ENCODE results near the gene VMP1.

The VMP1 gene

DNA sequence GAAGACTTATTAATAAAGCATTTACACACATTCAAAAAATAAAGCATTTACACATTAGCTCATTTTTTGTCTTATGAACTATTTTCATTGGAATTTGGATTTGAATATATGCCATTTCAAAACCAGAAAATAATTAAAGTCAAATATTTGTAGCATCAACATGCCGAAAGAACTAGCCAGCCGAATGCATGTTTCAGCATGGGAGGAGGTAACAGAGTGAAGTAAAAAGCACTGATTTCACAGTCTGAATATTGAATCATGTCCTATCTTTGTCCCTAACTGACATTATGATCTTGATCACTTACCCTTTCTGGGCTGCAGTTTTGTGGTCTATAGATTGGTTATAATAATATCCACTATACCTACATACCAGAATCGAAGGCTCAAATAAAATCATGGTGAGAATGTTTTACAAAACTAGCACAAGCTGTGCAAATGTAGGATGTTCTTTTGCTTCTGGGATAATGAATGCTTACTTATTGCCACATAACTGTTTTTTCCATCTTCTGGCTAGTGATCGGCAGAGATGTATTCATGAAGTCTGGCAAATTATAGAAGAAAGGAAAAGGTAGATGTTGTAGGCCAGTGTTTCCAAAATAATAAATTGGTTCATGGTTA lies 100.5 kb downstream of the VMP1 start:
- no peak for DNase-seq (ENCODE audit: low read depth)
- no peak for TF ChIP-seq CTCF (IDR thresholded peaks at IDR 0.05; ENCODE audit: low read depth, low read length, missing control alignments)
- no peak overlapping the region for H3K4me3 ChIP-seq (ENCODE audit: low read depth, low read length)

DNA sequence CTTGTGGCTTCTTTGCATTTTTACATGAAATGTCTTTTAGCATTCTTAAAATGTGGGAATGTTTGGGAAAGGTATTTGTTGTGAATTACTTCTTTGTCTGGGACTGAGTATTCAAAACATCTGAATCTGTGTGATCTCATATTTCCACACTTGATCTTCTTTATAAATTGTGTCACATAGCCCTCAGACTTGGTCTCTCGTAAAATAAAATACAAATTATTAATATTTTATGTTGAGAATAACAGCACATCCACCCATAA lies 103.4 kb downstream of the VMP1 start:
- no peak for TF ChIP-seq CTCF (IDR thresholded peaks at IDR 0.05; ENCODE audit: low read depth, low read length, missing control alignments)
- no peak for DNase-seq (ENCODE audit: low read depth)
- no peak overlapping the region for H3K4me3 ChIP-seq (ENCODE audit: low read depth, low read length)

GRCh38 chr17:59811209-59811608 lies 103.8 kb downstream of the VMP1 start:
- no peak for TF ChIP-seq CTCF (IDR thresholded peaks at IDR 0.05; ENCODE audit: low read depth, low read length, missing control alignments)
- H3K4me3 ChIP-seq (ENCODE audit: low read depth, low read length): no peak overlapping the region
- no peak for DNase-seq (ENCODE audit: low read depth)

- no peak for DNase-seq (ENCODE audit: low read depth)
- no peak for TF ChIP-seq CTCF (IDR thresholded peaks at IDR 0.05; ENCODE audit: low read depth, low read length, missing control alignments)
- no peak overlapping the region for H3K4me3 ChIP-seq (ENCODE audit: low read depth, low read length)
These were observed 104.7 kb downstream of the VMP1 start for GRCh38 chr17:59812139-59812538.

- no peak for TF ChIP-seq CTCF (IDR thresholded peaks at IDR 0.05; ENCODE audit: low read depth, low read length, missing control alignments)
- no peak for DNase-seq (ENCODE audit: low read depth)
- H3K4me3 ChIP-seq (ENCODE audit: low read depth, low read length): no peak overlapping the region
These were observed 106.8 kb downstream of the VMP1 start for GRCh38 chr17:59814276-59814675.

DNA sequence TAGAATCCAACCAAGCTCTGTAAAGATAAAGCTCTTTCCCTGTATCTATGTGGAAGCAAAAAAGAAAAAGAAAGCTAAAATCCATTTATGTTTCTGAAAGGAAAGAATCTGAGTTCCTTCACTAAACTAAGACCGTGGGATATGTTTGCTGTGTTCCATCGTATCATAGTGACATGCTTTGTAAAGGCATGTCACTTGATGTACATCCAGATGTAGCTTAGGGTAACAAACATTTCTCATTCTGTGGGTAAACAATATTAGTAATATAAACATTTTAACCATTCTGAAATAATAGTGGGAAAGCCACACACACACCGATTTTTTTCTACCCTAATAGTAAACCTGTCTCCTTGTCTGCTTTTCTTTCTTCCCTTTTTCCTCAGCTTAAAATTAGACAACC lies 107.2 kb downstream of the VMP1 start:
- no peak for TF ChIP-seq CTCF (IDR thresholded peaks at IDR 0.05; ENCODE audit: low read depth, low read length, missing control alignments)
- no peak overlapping the region for H3K4me3 ChIP-seq (ENCODE audit: low read depth, low read length)
- no peak for DNase-seq (ENCODE audit: low read depth)

GRCh38 chr17:59815965-59816364 lies 108.5 kb downstream of the VMP1 start:
- no peak for TF ChIP-seq CTCF (IDR thresholded peaks at IDR 0.05; ENCODE audit: low read depth, low read length, missing control alignments)
- H3K4me3 ChIP-seq (ENCODE audit: low read depth, low read length): no peak overlapping the region
- DNase-seq (ENCODE audit: low read depth): no peak
